CD4-positive, alpha-beta T cell treated with Interleukin-17A for 1 hour (primary cell): ENCODE results near the gene AGXT.

ENCODE experiments used
- DNase-seq: peaks from one replicate; pipeline ENCODE4 v3.0.0-alpha.2; 2020

Gene AGXT

GRCh38 chr2:240868286-240869108 lies at the start of gene AGXT:
TSS of gene AGXT (plus strand) at chr2:240868824. CDS start at chr2:240868866, 42 bp downstream.
- no peak for DNase-seq

GRCh38 chr2:240819126-240819857 lies 49.3 kb upstream of the AGXT start:
- no peak for DNase-seq

- no peak for DNase-seq
Observed at GRCh38 chr2:240819858-240820606, 48.6 kb upstream of the AGXT start, which contains the start of gene KIF1A. TSS of gene KIF1A (minus strand) at chr2:240820219. CDS start at chr2:240797752, 22,467 bp downstream.

GRCh38 chr2:240820607-240821428 lies 47.8 kb upstream of the AGXT start:
- DNase-seq, result no peak

GRCh38 chr2:240821429-240821778 lies 47.2 kb upstream of the AGXT start:
- no peak for DNase-seq

- DNase-seq, result no peak
Observed at GRCh38 chr2:240822280-240822847, 46.3 kb upstream of the AGXT start.

GRCh38 chr2:240823449-240824336 lies 44.9 kb upstream of the AGXT start:
- DNase-seq, result no peak

GRCh38 chr2:240825476-240825875 lies 43.1 kb upstream of the AGXT start:
- no peak for DNase-seq

- no peak for DNase-seq
Observed at GRCh38 chr2:240831594-240832204, 36.9 kb upstream of the AGXT start.

GRCh38 chr2:240832205-240832727 lies 36.4 kb upstream of the AGXT start:
- DNase-seq, result peak; percentile 98

- no peak for DNase-seq
Observed at GRCh38 chr2:240832921-240833494, 35.6 kb upstream of the AGXT start.

GRCh38 chr2:240833724-240834285 lies 34.8 kb upstream of the AGXT start:
- DNase-seq, result no peak

GRCh38 chr2:240834377-240834975 lies 34.1 kb upstream of the AGXT start:
- DNase-seq, result no peak

- DNase-seq, result no peak
Observed at GRCh38 chr2:240835528-240835927, 33.1 kb upstream of the AGXT start.

GRCh38 chr2:240836781-240837467 lies 31.7 kb upstream of the AGXT start:
- no peak for DNase-seq

- no peak for DNase-seq
Observed at GRCh38 chr2:240837621-240838020, 31.0 kb upstream of the AGXT start.

GRCh38 chr2:240839152-240840143 lies 29.2 kb upstream of the AGXT start:
- DNase-seq, result no peak
